NCI-H187 treated with DMSO at 0.1 percent for 48 hours (cell line): ENCODE data around the gene ABHD17A.
"Not testable (repeated sequence)": the region's sequence is repeated elsewhere in the genome, so short reads cannot be mapped to it uniquely, and the experiment has no call there.

Experiments used
- DNase-seq: peaks from one replicate; lab custom pipeline; 2025; lab: John Stamatoyannopoulos, UW

ABHD17A gene

GRCh38 chr19:1910177-1910576 lies 24.9 kb upstream of the ABHD17A start:
- no peak for DNase-seq

GRCh38 chr19:1909761-1910080 lies 24.4 kb upstream of the ABHD17A start:
- no peak for DNase-seq

- no peak for DNase-seq
These were observed 23.0 kb upstream of the ABHD17A start for GRCh38 chr19:1908364-1908678.

- DNase-seq = no peak
These were observed 22.5 kb upstream of the ABHD17A start for GRCh38 chr19:1907563-1908363.

GRCh38 chr19:1906985-1907562 lies 21.8 kb upstream of the ABHD17A start:
- no peak for DNase-seq

- no peak for DNase-seq
These were observed 20.6 kb upstream of the ABHD17A start for GRCh38 chr19:1905863-1906375.

GRCh38 chr19:1905110-1905862 lies 20.0 kb upstream of the ABHD17A start, which contains the start of the genes ADAT3 and SCAMP4:
Gene ADAT3, plus strand, starts transcription at chr19:1905399. Its CDS starts 6,649 bp downstream, at chr19:1912048.
Gene SCAMP4, plus strand, starts transcription at chr19:1905399. Its CDS starts 9,621 bp downstream, at chr19:1915020.
- peak; percentile 94 for DNase-seq

- DNase-seq = no peak
These were observed 19.5 kb upstream of the ABHD17A start for GRCh38 chr19:1904860-1905109.

GRCh38 chr19:1902923-1903322 lies 17.6 kb upstream of the ABHD17A start:
- no peak for DNase-seq

- DNase-seq = no peak
These were observed 16.7 kb upstream of the ABHD17A start for GRCh38 chr19:1901940-1902404.

GRCh38 chr19:1896508-1896907 lies 11.2 kb upstream of the ABHD17A start:
- no peak for DNase-seq

- DNase-seq = no peak
These were observed 8.5 kb upstream of the ABHD17A start for GRCh38 chr19:1893791-1894190.

- no peak for DNase-seq
These were observed 4.6 kb upstream of the ABHD17A start for GRCh38 chr19:1889907-1890306.

GRCh38 chr19:1888385-1888784 lies 3.1 kb upstream of the ABHD17A start:
- DNase-seq = no peak

- not testable (repeated sequence) for DNase-seq
These were observed 1.1 kb upstream of the ABHD17A start for GRCh38 chr19:1886360-1886759.

GRCh38 chr19:1884719-1885334 lies 469 bp downstream of the ABHD17A start:
- no peak for DNase-seq

GRCh38 chr19:1884291-1884718 lies 991 bp downstream of the ABHD17A start:
- no peak for DNase-seq

- DNase-seq = no peak
These were observed 1.5 kb downstream of the ABHD17A start for GRCh38 chr19:1883784-1884183.

- DNase-seq = no peak
These were observed 2.3 kb downstream of the ABHD17A start for GRCh38 chr19:1882786-1883692.

- DNase-seq = no peak
These were observed 3.1 kb downstream of the ABHD17A start for GRCh38 chr19:1882089-1882785.
